CD4-positive, alpha-beta T cell treated with Interleukin-6 at 100 ng/mL for 8 hours (primary cell): ENCODE measurements around the gene DNAJB14.
"Not testable (repeated sequence)": the region's sequence is repeated elsewhere in the genome, so short reads cannot be mapped to it uniquely, and the experiment has no call there.

Source experiments
- DNase-seq: peaks from one replicate; pipeline ENCODE4 v3.0.0-alpha.2; 2020; ENCODE audit warnings: mixed read lengths, low spot score

DNAJB14 gene

DNA sequence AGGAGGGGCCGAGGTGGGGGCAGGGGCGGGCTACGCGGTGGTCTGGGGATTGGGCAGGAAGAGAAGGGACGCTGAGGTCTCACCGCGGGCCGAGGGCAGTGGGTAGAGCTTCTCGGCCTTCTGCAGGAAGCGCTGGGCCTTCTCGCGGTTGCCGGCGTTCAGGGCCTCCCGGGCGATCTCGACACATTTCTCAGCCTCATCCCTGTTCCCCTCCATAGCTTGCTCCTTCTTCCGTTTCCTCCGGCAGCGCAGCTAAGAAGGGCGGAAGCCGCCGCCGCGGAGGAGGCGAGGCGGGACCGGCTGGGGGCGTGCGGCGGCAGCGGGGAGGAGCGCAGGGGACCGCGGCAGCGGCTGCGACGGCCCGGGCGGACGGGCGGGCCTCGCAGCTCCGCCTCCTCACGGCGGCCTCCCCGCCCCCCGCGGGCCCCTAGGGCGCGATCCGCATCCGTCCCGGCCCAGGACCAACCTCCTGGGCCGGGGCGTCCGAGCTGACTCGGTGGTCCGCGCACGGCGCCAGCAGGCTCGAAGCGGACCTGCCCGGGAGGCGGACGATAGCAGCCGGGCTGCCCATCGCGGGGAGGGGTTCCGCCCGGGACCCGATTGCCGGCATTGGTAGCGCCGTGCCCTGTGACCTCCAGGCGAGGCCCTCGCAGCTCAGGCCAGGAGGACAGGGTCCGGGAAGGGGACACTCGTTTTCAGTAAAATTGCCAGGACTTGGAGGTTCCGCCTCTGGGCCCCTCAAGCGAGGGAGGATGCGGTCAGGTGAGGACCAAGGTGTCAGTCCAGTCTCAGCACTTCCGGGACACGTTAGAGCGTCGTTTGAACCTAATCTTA, at the start of gene DNAJB14:
DNAJB14 (minus strand) TSS at position 263 of the 834 bp plus-strand sequence; CDS start at position 216, 47 bp downstream.
- DNase-seq, result peak; percentile 78

DNA sequence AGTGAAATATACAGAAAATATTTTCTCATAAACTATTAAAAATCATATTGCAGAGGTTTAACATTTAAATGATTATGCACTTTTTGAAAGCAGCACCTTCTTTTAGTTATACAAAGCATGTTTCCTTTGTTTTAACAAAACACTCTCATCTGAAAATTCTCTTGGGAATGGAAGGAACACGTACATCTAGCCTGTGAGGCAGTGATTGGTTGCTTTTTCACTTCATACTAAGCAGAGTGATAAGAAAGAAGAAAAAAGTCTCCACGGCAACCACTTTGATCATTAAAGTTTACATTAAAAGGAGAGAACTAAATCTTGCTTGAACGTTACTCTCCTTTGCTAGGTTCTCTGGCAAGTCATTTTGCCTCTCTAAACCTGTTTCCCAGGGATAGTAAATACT, 45.3 kb upstream of the DNAJB14 start:
- DNase-seq, result no peak

DNA sequence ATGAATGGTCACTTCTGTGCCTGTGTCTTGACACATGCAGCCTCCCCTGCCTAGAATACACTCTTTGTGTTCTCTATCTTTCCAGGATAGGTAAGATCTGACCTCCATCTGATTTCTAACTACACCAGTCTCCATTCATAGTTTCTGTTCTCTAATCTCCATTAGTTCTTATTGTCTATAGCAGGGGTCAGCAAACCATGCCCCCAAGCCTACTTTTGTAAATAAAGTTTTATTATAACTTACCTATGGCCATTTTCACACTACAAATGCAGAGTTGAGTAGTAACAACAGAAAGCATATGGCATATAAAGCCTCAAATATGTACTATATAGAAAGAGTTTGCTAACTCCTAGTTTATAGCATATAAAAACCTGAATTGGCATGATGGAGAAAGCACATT, 41.3 kb upstream of the DNAJB14 start:
- no peak for DNase-seq

GRCh38 chr4:99986792-99987191, 40.4 kb upstream of the DNAJB14 start:
- no peak for DNase-seq

DNA sequence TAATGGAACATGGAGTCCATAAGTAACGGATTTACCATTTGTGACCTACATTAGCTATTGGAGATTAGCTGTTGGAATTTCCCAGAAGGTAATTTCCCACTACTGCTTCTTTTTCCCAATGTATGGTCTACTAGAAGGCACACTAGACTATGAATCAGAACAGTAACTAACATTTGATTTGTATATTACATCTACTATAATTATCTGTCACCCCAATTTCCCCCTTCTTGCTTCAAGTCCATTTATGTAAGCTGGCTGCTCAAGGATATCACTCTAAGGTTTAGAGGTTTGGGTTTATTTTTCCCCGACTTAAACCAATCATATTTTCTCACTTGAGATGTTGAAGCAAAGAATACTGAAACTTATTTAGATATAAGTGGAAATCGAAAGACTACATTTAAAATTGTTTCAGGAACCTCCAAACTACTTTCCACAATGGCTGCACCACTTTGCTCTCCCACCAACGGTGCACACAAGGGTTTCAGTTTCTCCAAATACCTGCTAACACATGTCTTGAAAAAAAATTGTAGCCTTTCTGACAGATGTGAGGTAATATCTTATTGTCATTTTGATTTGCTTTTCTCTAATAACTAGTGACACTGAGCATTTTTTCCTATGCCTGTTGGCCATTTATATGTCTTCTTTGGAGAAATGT, 37.0 kb upstream of the DNAJB14 start:
- no peak for DNase-seq

DNA sequence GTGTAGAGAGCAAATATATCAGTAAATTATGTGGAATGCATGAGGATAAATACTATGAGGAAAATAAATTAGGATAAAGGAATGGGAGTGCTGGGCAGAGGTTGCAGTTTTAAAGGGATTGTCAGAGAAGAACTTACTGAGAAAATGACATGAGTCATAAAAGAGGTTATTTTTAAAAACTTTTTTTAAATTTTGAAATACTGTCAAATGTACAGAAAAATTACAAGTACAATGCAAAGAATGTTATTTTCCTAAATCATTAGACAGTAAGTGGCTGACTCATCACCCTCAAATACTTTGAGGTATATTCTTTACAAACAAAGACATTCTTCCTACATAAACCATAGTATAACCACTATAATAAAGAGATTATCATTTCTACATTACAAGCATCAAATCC, 33.5 kb upstream of the DNAJB14 start:
- DNase-seq, result no peak

DNA sequence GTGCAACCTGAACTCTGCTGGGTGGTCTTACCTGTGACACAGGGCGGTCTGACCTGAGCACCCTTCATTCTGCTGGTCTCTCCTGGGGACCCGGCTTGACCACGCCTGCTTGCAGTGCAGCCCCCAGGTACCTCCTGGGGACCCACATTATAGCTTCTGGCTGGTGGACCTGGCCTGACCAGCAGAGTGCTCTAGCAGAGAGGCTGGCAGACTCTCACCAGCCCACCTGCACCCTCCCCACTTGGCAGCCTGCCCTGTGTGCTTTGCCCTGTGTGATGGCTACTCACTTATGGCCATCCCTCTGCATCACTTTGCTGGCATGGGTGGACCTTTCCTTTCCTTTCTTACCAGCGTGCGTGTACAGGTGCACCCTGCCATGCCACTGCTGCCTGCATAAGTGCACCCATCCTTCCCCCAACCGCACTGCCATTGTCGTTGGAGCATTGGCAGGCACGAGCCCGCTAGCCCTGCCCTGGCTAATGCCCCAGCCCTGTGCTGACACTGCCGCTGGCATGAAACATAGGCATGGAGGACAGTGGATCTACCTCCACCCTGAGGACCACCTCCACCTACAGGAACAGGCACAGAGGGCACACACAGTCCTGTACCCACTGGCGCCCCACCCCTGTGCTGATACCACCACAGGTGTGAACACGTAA, 25.2 kb upstream of the DNAJB14 start:
- no peak for DNase-seq

GRCh38 chr4:99968330-99968729, 21.9 kb upstream of the DNAJB14 start:
- no peak for DNase-seq

DNA sequence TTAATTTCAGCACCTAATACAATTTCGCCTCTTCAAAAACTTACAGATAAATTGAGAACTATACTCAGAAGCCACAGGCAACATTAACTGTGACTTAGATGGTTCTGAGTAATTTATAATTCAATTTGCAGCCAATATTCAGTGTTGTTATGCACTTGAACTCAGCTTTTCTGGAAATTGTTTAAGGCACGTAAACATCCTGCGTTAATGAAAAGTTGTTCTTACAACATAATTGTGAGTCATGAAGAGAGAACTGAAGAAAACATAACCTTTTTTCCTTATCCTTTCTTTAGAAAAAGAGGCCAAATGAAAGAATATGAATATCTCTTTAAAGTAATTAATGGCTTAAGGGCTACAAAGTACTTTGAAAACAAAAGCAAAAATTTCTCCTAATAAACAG, 20.3 kb upstream of the DNAJB14 start:
- no peak for DNase-seq

DNA sequence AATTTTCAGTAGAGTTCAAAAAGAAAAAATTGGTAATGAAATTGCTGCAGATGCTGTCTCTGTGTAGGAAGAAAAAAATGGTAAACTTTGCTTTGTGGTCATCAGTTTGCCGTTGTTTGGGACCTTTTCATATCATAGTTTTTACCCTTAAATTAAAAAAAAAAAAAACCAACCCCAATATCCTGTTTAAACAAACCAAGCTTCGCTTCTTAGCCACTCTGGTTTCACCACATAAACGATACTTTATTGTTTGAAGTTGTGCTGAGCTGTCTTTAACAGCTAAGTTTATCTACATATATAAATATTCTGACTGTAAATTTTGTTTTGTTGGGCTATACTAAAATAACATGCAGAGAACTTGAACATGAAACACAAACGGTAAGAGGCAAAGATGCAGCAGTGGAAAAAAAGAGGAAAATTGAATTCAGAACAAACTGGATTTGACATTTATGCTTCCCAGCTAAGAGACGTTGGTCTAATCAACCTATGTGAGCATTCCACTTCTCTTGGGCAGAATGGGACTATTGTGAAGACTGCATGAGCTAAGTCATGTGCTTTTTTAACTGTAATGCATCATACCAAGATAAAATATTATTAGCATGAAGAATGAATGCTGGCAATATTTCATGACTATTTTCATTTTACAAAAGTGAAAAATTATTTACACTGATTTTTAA, 19.4 kb upstream of the DNAJB14 start:
- peak; percentile 21 for DNase-seq

DNA sequence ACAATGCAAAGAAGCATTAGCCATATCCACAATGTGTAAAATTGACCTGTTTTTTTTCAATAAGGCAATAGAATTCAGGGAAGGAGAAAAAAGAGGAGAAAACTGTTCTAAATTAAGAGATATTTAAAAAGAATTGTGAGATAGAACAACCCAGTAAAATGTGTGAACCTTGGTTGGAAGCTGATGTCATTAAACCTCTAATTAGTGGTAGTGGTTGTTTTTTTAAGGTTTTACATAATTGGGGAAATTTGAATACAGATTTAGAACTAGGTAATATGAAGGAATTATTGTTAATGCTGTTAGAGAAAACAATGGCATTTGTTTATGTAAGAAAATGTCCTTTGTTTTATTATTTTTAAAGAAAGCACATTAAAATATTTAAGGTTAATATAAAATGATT, 18.8 kb upstream of the DNAJB14 start:
- DNase-seq, result no peak

GRCh38 chr4:99961711-99962110, 15.3 kb upstream of the DNAJB14 start:
- no peak for DNase-seq

DNA sequence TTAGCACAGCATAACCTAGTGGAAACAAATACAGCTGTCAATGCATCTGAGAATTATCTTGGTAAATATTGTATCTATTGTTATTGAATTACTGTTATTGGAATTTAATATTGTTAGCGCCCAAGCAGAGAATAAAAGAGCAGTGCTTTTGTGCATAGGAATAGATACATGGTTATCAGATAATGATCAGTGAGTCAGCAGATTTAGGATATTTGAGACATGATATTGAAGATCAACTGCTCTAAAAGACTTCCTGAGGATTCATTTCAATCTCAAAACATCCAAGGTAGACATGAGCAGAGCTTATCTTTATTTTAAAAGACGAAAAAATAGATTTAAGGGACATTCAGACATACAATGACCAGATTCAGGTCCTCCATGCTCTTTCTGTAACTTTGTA, 14.2 kb upstream of the DNAJB14 start:
- DNase-seq, result no peak

GRCh38 chr4:99958207-99958606, 11.8 kb upstream of the DNAJB14 start:
- not testable (repeated sequence) for DNase-seq

- DNase-seq, result no peak
Measured at GRCh38 chr4:99950913-99951254, 4.5 kb upstream of the DNAJB14 start.

GRCh38 chr4:99949999-99950912, 3.8 kb upstream of the DNAJB14 start, which contains the start of gene H2AZ1:
TSS of gene H2AZ1 (minus strand) at chr4:99950275. CDS start at chr4:99950170, 105 bp downstream.
- peak; percentile 98 for DNase-seq

GRCh38 chr4:99949034-99949998, 2.9 kb upstream of the DNAJB14 start:
- DNase-seq, result peak; percentile 90

- DNase-seq, result no peak
Measured at GRCh38 chr4:99947608-99948007, 1.2 kb upstream of the DNAJB14 start.

- no peak for DNase-seq
Measured at GRCh38 chr4:99947190-99947578, 766 bp upstream of the DNAJB14 start.

DNA sequence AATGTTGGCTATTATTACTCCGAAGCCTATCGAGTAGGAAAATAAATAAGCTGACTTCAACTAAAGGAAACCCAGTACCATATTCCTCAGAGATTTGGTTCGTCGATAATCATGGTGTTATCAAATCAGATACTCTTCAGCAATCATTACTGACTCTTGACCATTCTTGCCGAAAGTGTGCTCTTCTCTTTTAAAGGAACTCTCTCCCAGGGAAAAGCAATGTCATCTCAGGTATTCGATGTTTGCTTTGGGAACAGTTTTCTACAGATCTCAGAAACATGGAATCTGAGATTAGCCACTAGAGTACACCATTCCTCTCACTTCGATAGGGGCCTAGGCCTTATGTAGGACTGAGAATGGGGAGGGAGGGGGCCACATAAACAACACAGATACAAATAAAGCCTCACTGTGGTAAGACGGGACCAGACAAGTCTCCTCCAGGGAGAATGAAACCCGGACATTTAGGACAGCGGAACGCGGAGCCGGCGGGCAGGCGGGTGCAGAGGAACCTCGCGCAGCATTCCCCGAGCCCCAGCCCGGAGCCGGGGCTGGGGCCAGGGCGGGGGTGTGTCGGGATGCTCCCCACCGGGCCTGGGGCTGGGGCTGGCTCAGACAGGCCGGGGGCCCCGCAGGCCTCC, 581 bp downstream of the DNAJB14 start:
- DNase-seq, result no peak
